NCI-H1930 (cell line): ENCODE data around the gene ALPI.

Experiments used
- DNase-seq, 2 experiments: peaks; one replicate each; lab custom pipeline; 2025; lab: John Stamatoyannopoulos, UW

ALPI gene

GRCh38 chr2:232501331-232501771, 45.4 kb downstream of the ALPI start:
- no peak for DNase-seq

- DNase-seq, result no peak
Measured at GRCh38 chr2:232501794-232502390, 45.9 kb downstream of the ALPI start.

GRCh38 chr2:232502511-232502910, 46.6 kb downstream of the ALPI start:
- no peak for DNase-seq

GRCh38 chr2:232502911-232503808, 47.2 kb downstream of the ALPI start:
- peak in 1 of 2 experiments; percentile 54 for DNase-seq

DNA sequence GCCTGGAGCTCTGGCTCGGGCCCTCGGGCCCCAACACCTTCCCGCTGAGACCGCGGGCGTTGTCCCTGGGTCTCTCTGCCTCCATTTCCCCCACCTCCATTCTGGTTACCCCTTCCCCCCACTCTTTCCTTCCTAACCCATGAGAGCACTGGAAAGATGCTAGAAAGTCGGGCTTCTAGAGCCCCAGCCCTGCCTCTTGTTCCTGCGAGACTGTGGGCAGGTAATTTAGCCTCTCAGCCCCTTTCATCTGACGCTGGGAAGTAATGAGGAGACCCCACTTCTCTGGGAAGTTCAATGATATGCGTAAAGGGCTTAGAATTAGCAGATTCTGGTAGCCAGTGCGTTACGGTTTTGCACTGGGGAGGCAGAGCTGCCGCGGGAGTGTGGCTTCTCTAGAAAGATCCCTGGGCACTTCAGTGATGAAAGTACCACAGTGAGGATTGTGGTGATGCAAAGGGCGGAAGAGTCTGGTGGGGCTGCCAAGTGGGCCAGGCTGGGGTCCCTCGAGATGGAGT, 47.9 kb downstream of the ALPI start:
- no peak for DNase-seq

DNA sequence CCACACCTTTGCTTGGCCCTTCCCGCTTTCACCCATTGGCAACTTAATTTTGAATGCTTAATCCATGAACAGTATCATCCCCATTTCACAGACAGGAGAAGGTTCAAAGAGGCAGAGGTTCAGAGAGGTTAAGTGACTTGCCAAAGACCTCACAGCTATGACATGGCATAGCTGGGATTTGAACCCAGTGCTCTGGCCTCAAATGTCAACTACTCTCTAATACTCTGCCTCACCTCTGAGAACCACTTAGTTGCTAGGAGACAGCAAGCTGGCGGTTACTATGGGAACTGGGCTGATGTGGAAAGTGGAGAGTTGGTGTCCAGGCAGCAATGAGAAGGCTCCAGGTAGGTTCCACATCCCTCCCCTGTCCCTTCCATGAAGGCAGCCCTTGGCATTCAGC, 48.5 kb downstream of the ALPI start:
- DNase-seq, result no peak

GRCh38 chr2:232505856-232506255, 49.9 kb downstream of the ALPI start:
- DNase-seq, result no peak

- DNase-seq, result no peak
Measured at GRCh38 chr2:232506709-232507108, 50.8 kb downstream of the ALPI start.

DNA sequence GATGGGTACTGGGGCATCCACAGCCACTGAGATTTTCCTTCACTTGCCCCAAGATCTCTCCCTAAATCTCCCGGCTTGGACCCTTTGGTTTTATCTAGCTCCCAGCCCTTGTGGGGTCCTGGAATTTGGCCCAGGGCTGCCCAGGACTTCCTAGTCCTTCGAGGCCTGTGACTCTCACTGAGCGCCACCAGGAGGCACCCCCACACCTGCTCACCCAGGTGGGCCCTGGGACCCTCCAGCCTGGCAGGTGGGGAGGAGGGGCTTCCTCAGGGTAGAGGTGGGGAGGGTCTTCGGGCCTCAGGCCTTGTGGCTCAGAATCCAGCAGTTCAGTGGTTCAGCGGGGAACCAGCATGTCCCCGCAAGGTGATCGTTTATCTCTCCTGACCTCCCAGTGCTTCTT, 52.3 kb downstream of the ALPI start:
- no peak for DNase-seq
